Activated B cell treated with CpG ODN at 0.5 μM for 24 hours (primary cell): ENCODE measurements around the gene LIPN. TPM values are rescaled to one million over a fixed set of nuclear protein-coding genes. Genes with fewer than 3 reads are reported as not detected.

ENCODE experiments used
- ATAC-seq: fragments of 200-7000 bp; cut with Tn5 transposase; one replicate; pipeline ENCODE4 v1.10.0; 2021; ENCODE audit warnings: low read depth, mild to moderate bottlenecking, moderate library complexity
- CTCF ChIA-PET: fragments of 350-600 bp; sonication (Branson Sonifier 250); formaldehyde crosslinking; loops from one replicate; lab custom pipeline; 2021; ENCODE audit warnings: antibody characterized with exemption; lab: Charles Lee
- POLR2A ChIA-PET: fragments of 350-600 bp; sonication (Branson Sonifier 250); formaldehyde crosslinking; loops from one replicate; lab custom pipeline; 2021; ENCODE audit warnings: antibody characterized with exemption; lab: Charles Lee
- DNase-seq: peaks from one replicate; pipeline ENCODE4 v3.0.0; 2022
- H3K27ac Mint-ChIP-seq: one replicate; pipeline ENCODE4 v1.8.0; 2020; ENCODE audit warnings: mixed read lengths
- H3K27me3 Mint-ChIP-seq: one replicate; pipeline ENCODE4 v1.8.0; 2021; ENCODE audit warnings: mixed read lengths
- H3K36me3 Mint-ChIP-seq: one replicate; pipeline ENCODE4 v1.8.0; 2021; ENCODE audit warnings: low read depth, mixed read lengths
- H3K4me1 Mint-ChIP-seq: one replicate; pipeline ENCODE4 v1.8.0; 2021; ENCODE audit warnings: mixed read lengths
- H3K4me3 Mint-ChIP-seq: one replicate; pipeline ENCODE4 v1.8.0; 2020; ENCODE audit warnings: mild to moderate bottlenecking, mixed read lengths
- H3K9me3 Mint-ChIP-seq: one replicate; pipeline ENCODE4 v1.8.0; 2020; ENCODE audit warnings: mixed read lengths
- CTCF ChIP-seq: fragments of 200-600 bp; IDR thresholded peaks from one replicate; pipeline ENCODE4 v1.8.0; 2022; ENCODE audit warnings: antibody characterized with exemption, mild to moderate bottlenecking
- intact Hi-C: fragments of 100-400 bp; cut with micrococcal nuclease; formaldehyde crosslinking; loops from one replicate; pipeline ENCODE4 v1.15.1; 2024
- total RNA-seq: library from RNA; stranded (reverse); gene quantifications from 2 replicates; pipeline ENCODE4 v1.2.3, GENCODE V29; 2022

Gene LIPN
- total RNA-seq, 1 donor from 2014 or later: 0.27 TPM

DNA sequence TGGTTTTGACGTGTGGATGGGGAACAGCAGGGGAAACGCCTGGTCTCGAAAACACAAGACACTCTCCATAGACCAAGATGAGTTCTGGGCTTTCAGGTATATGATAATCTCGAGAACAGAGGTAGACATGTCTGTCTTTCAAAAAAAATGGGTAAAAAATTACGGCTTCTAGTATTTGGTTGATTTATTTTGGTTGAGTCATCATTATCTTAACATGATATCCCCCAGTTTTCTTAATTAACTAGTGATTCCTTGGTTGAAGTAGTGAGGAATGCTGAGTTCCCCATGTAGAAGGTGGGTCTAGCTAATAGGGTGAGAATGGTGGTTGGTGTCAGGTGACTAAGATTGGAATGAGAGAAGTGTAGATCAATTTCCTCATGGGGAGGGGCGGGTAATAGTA is 53.4 kb downstream of the LIPN start:
- TF ChIP-seq CTCF: no peak
- ChIA-PET CTCF (no interaction called here), POLR2A (no interaction called here)
- Mint-ChIP-seq H3K27me3 (no peaks in the 10 kb centered on the region), H3K4me1 (peaks cover 5% of the 10 kb centered on the region), H3K36me3 (no peaks in the 10 kb centered on the region), H3K4me3 (no peak overlapping the region), H3K9me3 (no peaks in the 10 kb centered on the region), H3K27ac (no peak overlapping the region)
- intact Hi-C loops: loop anchor here (5.0 kb wide), 2 partner anchors 231 to 951 kb away; partner anchors contain the start of genes KLLN, PTEN and RNLS
- DNase-seq (no peak), ATAC-seq (no peak)

- ChIA-PET POLR2A (no interaction called here), CTCF (no interaction called here)
- peaks cover 4% of the 10 kb centered on the region for H3K27me3 Mint-ChIP-seq
- no peak for DNase-seq
- H3K27ac Mint-ChIP-seq: no peak overlapping the region
- H3K4me1 Mint-ChIP-seq: no peaks in the 10 kb centered on the region
- H3K4me3 Mint-ChIP-seq: no peak overlapping the region
- no peak for TF ChIP-seq CTCF
- ATAC-seq: no peak
- intact Hi-C loops: no loop called here
- no peaks in the 10 kb centered on the region for H3K9me3 Mint-ChIP-seq
- no peaks in the 10 kb centered on the region for H3K36me3 Mint-ChIP-seq
Observed at GRCh38 chr10:88819290-88819689, 59.5 kb downstream of the LIPN start.

DNA sequence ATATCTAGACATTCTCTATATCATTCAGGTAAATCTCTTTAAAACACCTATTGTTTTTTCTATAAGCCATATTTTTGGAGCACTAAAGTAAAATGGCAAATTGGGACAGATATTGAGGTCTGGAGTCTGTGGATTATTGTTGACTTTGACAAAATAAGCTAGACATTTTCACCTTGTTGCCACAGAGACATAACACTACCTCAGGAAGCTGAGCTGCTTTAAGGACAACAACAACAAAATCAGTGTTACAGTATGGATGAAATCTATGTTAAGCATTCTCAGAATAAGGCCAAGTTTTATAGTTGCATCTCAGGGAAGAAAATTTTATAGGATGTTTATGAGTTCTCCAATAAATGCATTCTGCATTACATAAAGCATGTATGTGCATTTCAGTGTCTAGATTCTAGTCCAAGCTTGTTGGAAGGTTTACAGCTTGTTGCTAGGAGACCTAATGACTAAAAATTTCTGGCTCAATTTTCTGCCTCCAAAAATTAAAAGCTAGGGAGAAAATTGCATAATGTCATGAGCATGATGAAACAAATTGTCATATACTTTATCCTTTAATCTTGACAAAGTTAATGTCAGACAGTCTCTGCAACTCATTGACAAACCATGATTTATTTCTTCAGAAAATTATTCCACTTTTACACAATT is 61.1 kb downstream of the LIPN start:
- intact Hi-C loops: no loop called here
- H3K9me3 Mint-ChIP-seq: no peaks in the 10 kb centered on the region
- no peaks in the 10 kb centered on the region for H3K36me3 Mint-ChIP-seq
- ATAC-seq: no peak
- CTCF ChIA-PET: interaction anchor here (1.6 kb wide), 1 partner anchor 10 kb away, joined by 3 read pairs; no protein-coding TSS in a partner anchor
- POLR2A ChIA-PET: no interaction called here
- no peak overlapping the region for H3K27ac Mint-ChIP-seq
- TF ChIP-seq CTCF: no peak
- H3K27me3 Mint-ChIP-seq: peaks cover 4% of the 10 kb centered on the region
- peaks cover 10% of the 10 kb centered on the region for H3K4me1 Mint-ChIP-seq
- H3K4me3 Mint-ChIP-seq: no peak overlapping the region
- DNase-seq: no peak

DNA sequence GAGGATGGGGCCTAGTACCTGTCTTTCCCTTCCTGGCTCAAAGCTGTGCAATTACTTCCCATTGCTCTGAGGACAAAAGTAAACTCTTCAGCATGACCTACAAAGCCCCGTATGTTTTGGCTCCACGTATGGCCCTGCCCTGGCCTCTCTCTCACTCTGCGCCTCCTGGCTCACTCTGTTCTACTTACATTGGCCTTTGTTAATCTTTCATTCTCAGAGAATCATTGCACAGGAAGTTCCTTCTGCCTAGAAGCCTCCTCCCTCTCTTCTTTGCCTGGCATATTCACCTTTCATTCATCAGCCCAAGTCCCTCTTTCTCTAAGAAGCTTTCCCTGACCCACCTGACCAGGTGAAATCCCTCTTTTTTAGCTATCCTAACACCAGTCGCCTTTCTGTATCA is 66.6 kb downstream of the LIPN start:
- ChIA-PET POLR2A (no interaction called here), CTCF (interaction anchor here (1.2 to 1.9 kb wide), 2 partner anchors 9 to 107 kb away, joined by 5 to 8 read pairs; no protein-coding TSS in a partner anchor)
- no peak for ATAC-seq
- no peak for DNase-seq
- Mint-ChIP-seq H3K9me3 (no peaks in the 10 kb centered on the region), H3K36me3 (no peaks in the 10 kb centered on the region), H3K4me3 (no peak overlapping the region), H3K4me1 (peaks cover 16% of the 10 kb centered on the region), H3K27me3 (peaks cover 5% of the 10 kb centered on the region), H3K27ac (no peak overlapping the region)
- no peak for TF ChIP-seq CTCF
- intact Hi-C loops: no loop called here

DNA sequence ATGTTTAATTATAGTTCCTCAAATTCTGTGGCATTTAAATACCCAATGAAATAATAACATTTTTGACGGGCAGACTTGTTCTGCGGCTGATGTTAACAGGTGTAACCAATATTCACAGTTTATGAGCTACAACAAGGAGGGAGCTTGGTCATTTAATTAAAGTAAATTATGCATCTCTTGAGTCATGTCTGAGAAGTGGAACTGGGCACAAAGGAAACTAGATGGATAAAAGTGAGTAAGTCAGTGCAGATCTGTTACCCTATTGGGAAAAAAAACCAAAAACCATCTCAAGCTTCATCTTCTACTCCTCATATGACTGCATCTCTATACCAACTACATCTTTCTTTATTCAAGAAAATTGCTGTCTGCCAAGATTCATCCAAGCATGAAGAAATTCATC is 67.9 kb downstream of the LIPN start:
- Mint-ChIP-seq H3K27ac (no peak overlapping the region), H3K36me3 (no peaks in the 10 kb centered on the region), H3K4me3 (no peak overlapping the region), H3K4me1 (peaks cover 16% of the 10 kb centered on the region), H3K27me3 (peaks cover 5% of the 10 kb centered on the region), H3K9me3 (no peaks in the 10 kb centered on the region)
- ChIA-PET POLR2A (interaction anchor here (0.5 kb wide), 1 partner anchor 136 kb away, joined by 3 read pairs; no protein-coding TSS in a partner anchor), CTCF (interaction anchor here (1.9 kb wide), 1 partner anchor 106 kb away, joined by 8 read pairs; no protein-coding TSS in a partner anchor)
- TF ChIP-seq CTCF: no peak
- DNase-seq (no peak), ATAC-seq (no peak)
- intact Hi-C loops: no loop called here
